ENCODE results near the gene SLC18A2. TPM values are rescaled to one million over a fixed set of nuclear protein-coding genes. Genes with fewer than 3 reads are reported as not detected.

SLC18A2 gene
- total RNA-seq, 4 donors from 2014 or later: 0.18 to 0.95 (median 0.75) TPM

GRCh38 chr10:117254774-117255735, 14.1 kb downstream of the SLC18A2 start:
- no peak for DNase-seq
- H3K4me3 ChIP-seq: no peak overlapping the region
- TF ChIP-seq POLR2A (IDR thresholded peaks at IDR 0.05): no peak
- TF ChIP-seq, protein P1, sequence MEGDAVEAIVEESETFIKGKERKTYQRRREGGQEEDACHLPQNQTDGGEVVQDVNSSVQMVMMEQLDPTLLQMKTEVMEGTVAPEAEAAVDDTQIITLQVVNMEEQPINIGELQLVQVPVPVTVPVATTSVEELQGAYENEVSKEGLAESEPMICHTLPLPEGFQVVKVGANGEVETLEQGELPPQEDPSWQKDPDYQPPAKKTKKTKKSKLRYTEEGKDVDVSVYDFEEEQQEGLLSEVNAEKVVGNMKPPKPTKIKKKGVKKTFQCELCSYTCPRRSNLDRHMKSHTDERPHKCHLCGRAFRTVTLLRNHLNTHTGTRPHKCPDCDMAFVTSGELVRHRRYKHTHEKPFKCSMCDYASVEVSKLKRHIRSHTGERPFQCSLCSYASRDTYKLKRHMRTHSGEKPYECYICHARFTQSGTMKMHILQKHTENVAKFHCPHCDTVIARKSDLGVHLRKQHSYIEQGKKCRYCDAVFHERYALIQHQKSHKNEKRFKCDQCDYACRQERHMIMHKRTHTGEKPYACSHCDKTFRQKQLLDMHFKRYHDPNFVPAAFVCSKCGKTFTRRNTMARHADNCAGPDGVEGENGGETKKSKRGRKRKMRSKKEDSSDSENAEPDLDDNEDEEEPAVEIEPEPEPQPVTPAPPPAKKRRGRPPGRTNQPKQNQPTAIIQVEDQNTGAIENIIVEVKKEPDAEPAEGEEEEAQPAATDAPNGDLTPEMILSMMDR (IDR thresholded peaks at IDR 0.05): no peak
- H3K27me3 ChIP-seq: no peaks in the 10 kb centered on the region
- no peaks in the 10 kb centered on the region for H3K9me3 ChIP-seq
- H3K27ac ChIP-seq: no peak overlapping the region
- no peaks in the 10 kb centered on the region for H3K36me3 ChIP-seq
- H3K4me1 ChIP-seq: no peaks in the 10 kb centered on the region

- no peaks in the 10 kb centered on the region for H3K4me1 ChIP-seq
- DNase-seq: no peak
- no peaks in the 10 kb centered on the region for H3K27me3 ChIP-seq
- H3K4me3 ChIP-seq: no peak overlapping the region
- no peaks in the 10 kb centered on the region for H3K36me3 ChIP-seq
- H3K27ac ChIP-seq: no peak overlapping the region
- TF ChIP-seq, protein P1 (IDR thresholded peaks at IDR 0.05): no peak
- TF ChIP-seq POLR2A (IDR thresholded peaks at IDR 0.05): no peak
- H3K9me3 ChIP-seq: no peaks in the 10 kb centered on the region
These were observed 15.0 kb downstream of the SLC18A2 start for GRCh38 chr10:117255835-117256460.

- Histone ChIP-seq H3K27ac (no peak overlapping the region), H3K27me3 (no peaks in the 10 kb centered on the region), H3K4me1 (no peaks in the 10 kb centered on the region), H3K4me3 (no peak overlapping the region), H3K9me3 (no peaks in the 10 kb centered on the region), H3K36me3 (no peaks in the 10 kb centered on the region)
- no peak for DNase-seq
- TF ChIP-seq POLR2A (IDR thresholded peaks at IDR 0.05): no peak
- TF ChIP-seq, protein P1 (IDR thresholded peaks at IDR 0.05): no peak
These were observed 16.0 kb downstream of the SLC18A2 start for GRCh38 chr10:117256910-117257309.

DNA sequence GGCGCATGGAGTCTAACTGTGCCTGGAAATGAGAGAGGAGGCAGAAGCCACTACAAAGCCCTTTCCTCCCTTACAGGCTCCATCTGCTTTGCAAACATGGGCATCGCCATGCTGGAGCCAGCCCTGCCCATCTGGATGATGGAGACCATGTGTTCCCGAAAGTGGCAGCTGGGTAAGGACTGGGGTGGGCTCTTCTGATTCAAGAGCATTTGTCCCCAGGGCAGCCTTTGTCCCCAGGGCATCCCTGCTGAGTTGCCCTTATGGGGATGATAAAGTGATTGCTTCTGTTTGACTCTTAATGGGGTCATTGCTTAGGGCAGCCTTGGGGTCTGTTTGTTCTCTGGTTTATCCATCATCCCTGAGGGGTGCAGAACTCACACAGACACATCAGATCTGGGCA, 16.8 kb downstream of the SLC18A2 start:
- H3K36me3 ChIP-seq: no peaks in the 10 kb centered on the region
- no peaks in the 10 kb centered on the region for H3K27me3 ChIP-seq
- H3K9me3 ChIP-seq: no peaks in the 10 kb centered on the region
- DNase-seq: no peak
- no peak for TF ChIP-seq POLR2A (IDR thresholded peaks at IDR 0.05)
- TF ChIP-seq, protein P1 (IDR thresholded peaks at IDR 0.05): no peak
- H3K4me1 ChIP-seq: no peaks in the 10 kb centered on the region
- no peak overlapping the region for H3K4me3 ChIP-seq
- H3K27ac ChIP-seq: no peak overlapping the region

- DNase-seq: no peak
- H3K27me3 ChIP-seq: no peaks in the 10 kb centered on the region
- no peaks in the 10 kb centered on the region for H3K9me3 ChIP-seq
These were observed 18.4 kb downstream of the SLC18A2 start for GRCh38 chr10:117259279-117259678.

More at GRCh38 chr10:117259279-117259678, 18.4 kb downstream of the SLC18A2 start:
- Histone ChIP-seq H3K4me3 (no peak overlapping the region), H3K27ac (no peak overlapping the region), H3K36me3 (no peaks in the 10 kb centered on the region), H3K4me1 (no peaks in the 10 kb centered on the region)
- no peak for TF ChIP-seq POLR2A (IDR thresholded peaks at IDR 0.05)
- TF ChIP-seq, protein P1 (IDR thresholded peaks at IDR 0.05): no peak

Measured in Peyer's patch (tissue), 4 donors.